Fibroblast of upper back skin (primary cell): ENCODE measurements around the gene NPAS3.

Experiments
- DNase-seq: peaks from one replicate; pipeline ENCODE4 v3.0.0-alpha.2; 2013

The NPAS3 gene

DNA sequence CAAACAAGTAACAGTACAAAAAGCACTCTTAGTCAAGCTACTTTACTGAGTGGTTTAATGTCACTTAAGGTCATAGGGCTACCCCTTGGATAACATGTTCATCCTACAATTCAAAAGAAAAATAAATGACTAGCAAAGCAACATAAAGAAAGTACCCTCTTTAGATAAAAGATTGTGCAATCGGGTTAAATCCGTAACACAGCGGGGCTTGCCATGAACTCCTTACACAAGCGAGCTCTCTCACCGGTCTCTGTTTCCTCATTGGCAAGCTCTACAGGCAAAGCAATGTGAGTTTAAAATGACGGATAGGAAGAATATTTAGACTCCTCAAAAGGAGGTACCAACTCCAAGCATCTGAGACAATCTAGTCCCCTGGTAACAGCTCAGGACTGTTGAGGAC, 871.6 kb downstream of the NPAS3 start:
- DNase-seq, result no peak

DNA sequence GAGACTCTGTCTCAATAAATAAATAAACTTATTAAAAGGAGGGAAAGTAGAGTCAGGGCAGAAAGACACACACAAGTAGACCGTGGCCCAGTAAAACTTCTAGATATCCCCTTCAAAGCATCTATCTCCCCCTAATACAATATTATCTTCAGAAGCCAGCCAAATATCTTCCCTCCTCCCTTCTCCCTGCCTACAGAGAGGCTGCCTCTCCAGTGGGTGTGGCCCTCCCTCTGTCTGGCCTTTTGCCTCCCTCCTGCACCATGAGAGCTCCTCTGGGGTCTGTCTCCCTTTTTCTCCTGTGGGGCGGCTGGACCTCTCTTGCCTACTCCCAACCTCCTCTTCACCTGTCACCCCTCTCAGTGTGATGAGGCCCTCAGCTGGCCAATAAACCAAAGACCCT, 873.0 kb downstream of the NPAS3 start:
- no peak for DNase-seq

DNA sequence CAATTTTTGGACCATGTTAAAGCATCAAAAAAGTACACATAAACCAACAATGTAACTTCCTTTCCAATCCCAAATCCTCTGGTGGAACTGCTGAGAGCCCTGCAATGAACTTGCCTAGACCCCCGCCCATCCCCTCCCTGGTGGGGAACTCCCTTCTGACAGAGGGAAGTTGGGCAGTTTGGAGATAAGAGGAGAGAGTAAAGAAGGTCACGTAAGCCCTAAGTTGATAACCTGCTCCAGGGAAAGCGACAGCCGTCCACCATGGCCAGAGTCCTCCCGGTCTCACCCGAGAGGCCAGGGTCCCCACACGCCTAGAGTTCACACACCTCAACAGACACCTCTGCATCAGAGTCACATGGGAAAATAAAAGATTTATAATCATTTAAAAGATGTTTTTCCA, 873.5 kb downstream of the NPAS3 start:
- no peak for DNase-seq

DNA sequence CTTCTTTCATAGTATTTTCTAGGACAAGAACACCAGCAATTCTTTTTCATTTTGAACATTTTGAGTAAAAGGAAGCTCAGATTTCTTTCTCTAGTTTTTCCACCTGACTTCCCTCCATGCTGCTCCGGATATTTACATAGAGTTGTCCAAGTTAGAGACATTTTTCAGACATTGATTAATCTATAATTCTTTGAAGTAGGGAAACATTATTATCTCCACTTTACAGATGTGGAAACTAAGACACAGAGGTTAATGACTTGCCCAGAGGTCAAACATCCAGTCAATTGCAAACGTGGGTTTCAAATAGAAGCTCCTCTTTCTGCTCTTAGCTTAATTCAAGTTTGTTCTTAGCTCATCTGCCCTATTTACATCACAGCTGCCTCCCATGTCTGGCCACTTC, 873.9 kb downstream of the NPAS3 start:
- DNase-seq, result no peak

DNA sequence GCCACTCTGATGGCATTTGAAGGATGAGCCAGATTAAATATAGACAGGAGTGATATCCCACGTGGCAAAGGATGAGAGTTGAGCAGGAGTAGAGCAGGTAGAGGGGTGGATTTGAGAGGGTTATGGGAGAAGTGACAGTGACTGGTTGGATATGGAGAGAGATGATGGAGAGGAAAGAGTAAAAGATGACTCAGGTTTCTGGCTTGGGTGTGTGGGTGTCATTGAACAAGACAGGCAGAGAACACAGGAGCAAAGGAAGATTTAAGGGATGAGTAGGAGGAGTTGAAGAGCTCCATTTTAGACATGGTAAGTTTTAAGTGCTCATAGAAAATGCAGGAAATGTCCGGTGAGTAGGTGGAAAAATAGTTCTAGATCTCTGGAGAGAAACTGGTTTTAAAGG, 875.3 kb downstream of the NPAS3 start:
- no peak for DNase-seq

DNA sequence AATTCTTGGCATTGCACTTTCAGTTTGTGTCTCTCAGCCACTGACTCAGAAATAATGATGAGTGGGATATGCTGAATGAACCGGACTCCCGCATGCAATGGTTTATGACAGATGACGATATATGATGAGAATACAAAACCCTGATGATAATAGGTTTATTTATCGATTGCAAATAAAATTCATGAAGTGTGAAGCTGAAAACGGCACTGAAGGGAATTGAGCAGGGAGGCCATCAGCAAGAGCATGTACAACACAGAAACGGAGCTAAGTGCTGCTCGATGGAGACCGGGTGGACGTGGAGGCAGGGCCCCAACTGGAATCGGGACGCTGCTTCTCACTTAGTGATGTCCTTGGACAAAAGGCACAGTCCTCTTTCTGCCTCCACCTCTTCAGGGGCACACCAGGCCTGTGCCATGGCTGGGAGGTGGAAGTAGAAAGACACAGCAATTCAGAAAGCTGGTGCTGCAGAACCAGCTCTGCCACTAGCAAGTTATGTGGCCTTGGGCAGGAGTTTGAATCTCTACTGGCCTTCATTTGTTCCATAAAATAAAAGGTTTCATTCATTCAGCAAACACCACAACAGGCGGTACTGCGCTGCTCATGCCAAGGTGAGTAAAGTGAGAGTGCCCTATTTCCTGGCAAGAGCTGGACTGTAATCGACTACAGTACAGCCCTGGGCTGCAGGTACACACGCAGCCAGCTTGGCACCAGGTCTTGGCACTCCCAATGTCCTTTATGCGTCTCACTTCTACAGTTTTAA, 895.2 kb downstream of the NPAS3 start:
- no peak for DNase-seq

DNA sequence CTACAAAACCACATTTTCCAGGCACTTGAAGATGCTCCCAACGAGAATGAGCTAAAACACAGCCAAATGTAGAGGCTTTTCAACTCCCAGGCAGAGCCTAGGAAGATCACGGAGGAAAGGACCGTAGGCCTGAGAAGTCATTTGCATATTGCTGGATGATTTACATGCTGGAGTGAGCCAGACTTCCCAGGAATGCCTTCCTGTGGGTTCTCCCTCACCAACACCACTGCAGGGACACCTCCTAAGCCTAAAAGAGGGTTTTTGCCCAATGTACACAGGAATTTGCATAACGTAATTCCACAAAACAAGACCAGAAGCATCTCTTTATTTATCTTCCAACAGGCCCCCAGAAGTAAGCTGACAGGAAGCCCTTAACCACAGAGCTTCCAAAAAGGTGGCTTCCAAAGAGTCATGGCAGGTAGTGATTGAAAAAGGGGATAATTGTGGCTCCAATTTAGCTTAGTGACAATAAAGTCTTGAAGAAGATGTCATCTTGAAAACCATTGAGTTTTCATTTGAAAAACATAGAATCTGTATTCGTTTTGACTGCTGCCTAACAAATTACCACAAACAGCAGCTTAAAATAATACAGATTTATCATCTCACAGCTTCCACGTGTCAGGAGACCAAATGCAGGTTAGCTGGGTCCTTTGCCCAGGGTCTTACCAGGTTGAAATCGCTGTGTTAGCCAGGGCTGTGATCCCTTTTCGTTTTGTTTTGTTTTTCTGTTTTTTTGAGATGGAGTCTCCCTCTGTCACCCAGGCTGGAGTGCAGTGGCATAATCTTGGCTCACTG, 896.0 kb downstream of the NPAS3 start:
- DNase-seq, result no peak

DNA sequence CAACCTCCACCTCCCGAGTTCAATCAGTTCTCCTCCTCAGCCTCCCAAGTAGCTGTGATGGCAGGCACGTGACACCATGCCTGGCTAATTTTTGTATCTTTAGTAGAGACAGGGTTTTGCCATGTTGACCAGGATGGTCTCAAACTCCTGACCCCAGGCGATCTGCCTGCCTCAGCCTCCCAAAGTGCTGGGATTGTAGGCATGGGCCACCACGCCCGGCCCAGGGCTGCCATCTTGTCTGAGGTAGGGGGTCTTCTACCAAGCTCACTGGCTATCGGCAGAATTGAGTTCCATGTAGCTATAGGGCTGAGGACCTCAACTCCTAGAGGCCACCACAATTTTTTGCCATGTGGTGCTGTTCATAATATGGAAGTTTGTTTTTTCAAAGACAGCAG, 896.6 kb downstream of the NPAS3 start:
- DNase-seq, result no peak

DNA sequence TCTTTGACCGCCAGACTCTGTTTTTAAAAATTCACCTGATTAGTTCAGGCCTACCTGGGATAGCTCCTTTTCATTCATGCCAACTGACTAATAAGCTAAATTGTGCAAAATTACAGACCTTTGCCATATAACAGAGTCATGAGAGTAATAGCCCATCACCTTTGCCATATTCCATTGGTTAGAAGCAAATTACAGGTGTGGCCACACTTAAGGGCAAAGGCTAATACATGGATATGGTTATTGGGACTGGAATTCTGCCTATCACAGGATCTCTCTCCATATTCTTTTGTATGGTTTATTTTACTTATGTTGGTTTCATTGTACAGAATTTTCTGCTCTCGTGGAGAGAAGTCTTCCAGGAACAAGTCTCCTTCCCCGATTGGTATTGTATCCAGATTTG, 897.0 kb downstream of the NPAS3 start:
- no peak for DNase-seq

DNA sequence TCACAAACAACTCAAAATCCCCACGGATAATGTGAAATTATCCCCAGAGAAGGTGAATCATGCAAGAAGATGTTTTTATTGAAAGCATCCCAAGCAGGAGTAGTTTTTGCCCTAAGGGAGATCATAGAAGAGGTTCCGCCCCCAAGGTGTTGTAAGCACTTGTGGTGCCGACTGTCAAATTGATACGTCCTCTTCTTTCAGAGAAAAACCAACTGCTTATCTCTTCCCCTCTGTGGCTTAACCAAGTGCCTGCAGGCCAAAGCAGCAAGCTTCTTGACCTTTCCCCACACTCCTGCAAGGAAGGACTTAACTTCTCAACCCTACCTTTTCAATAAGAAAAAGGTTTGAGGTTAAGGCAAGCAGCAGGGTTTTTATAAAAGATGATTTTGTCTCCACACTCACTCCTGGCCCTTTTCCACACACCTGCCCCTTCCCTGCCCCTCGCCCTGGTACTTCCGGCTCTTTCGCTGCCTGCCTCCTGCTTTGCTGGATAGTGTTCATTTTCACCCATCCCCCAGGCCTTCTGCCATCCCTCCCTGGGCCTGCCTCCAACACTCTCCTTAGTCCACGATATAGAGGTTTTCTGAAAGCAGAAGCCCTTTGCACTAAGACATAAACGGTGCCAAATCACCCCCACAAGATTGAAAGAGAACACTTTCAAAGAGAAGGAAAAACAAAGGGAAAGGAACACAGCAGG, 897.7 kb downstream of the NPAS3 start:
- no peak for DNase-seq

DNA sequence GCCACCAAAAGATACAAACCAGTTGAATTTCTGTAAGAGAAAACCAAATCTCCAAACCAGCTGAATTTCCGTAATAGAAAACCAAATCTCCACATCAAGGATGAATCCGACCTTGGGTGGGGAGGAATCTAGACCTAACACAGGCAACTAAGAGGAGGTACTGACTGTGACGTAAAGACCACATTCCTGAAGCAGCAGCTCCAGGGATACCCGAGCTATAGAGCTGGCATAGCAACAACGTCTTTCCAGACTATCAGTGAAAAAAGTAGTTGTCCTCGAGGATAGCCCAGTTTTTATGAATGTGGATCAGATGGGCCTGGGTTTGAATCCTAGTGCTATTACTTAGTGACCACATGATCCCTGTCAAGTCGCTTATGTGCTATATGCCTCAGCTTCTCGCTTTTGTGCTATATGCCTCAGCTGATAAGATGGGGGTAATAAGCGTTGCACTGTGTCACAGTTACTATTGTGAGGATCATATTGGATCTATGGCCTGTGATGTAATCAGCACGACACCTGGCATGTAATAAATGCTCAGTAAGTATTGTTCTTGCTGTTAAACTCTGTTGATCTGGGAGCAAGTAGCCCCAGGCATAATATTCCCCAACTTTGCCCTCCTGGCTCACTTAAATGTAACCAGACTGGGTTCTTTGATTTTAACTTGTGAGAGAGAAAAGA, 898.4 kb downstream of the NPAS3 start:
- no peak for DNase-seq

DNA sequence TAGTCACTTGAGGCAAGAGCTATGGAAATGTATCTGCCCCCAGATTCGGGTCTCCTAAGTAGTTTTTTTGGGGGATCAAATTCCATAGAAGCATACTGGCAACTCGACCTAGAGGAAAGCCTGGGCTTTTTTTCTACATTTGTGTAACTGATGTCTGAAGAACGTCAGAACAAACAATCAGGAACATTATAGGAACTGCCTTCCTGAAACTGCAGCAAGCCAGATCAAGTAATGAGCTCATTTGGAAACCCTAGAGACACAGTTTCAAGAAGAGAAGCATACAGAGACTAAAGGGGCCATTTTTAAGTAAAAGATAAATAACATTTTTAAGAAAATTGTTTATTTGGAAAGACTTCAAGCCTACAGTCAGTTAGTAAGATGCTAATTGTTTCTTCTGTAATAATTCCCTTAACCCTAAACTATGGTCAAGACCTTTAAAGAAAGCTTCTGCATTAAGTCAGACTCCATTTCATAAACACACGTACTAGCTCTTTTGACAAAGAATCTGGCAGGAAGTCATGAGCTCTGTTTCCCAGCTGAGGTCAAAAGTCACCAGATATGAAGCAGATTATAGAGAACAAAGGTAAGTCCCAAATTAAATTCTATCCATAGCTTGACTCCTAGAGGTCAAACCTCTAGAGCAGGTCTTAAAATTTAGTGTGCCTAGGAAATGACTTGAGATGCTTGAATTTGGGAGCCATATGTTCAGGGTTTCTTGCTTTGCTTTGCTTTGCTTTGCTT, 899.4 kb downstream of the NPAS3 start:
- DNase-seq, result no peak

DNA sequence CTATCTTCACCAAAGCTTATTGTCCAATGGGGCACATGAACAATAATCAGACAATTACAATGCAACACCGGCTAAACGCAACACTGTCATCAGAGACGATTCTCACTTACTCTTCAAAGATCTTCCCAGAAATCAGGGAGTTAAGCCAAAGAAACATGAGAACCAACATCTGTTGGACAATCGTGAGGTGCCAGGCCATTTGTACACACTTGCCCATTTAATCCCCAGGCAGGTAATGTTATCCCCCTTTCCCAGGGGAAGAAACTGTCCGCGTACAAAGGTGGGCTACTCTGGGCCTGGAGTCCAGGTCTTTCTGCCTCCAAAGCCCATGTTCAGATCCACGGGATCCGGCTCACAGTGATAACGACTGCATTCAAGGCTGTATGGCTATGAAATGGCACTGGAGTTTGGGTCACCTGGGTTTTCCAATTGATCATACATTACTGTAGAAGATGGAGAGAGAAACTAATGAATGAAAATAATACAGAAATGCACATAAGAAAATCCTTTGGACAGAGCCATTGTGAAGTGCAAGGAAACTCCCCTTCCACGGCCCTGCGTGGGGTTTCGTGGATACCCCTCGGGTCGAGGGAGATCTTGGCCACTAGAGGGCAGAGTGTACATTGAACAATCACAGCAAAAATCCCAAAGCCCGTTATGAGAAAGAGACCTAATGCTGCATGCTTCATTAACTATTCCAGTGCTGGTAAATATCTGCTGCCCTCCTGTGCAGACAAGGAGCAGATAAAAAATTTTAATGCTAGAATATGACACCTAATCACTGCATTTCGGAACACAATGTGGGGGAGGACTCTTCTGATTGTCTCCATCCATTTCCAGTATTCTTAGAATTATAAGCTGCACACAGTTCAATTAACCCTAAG, 900.8 kb downstream of the NPAS3 start:
- peak; percentile 39 for DNase-seq

DNA sequence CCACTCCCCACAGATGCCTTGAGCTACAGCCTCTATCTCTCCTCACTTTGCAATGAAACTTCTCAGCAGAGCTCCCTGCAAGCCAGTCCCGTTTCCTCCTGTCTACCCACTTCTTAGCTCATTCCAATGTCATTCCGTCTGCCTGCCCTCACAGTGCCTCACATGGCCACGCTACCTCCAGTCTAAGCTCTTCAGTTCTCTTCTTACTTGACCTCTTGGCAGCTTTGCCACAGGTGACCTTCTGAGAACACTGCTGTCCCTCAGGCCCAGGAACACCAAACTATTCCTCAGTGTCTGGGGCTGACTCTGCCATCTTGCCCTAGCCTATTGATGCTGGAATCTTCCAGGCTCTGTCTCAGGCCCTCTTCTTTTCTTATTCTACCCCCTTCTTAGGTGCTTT, 902.1 kb downstream of the NPAS3 start:
- no peak for DNase-seq

DNA sequence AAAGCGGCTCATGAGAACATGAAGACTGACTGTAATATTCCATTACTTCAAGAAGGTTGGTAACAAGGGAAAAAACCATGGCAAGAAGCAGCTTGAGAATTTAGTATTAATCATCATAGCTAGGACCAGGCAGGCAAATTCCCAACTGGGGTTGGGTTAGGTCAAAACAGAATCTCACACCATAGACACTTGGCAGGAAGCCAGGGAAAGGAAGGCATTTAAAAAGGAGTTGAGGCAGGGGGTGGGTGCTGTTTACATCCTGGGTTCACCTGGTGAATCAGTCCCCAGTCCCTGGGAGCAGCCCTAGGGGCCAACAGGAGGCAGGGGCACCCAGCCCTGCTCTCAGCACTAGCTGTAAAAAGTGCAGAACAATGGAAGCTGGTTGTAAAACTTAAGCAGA, 903.6 kb downstream of the NPAS3 start:
- DNase-seq, result peak; percentile 7

DNA sequence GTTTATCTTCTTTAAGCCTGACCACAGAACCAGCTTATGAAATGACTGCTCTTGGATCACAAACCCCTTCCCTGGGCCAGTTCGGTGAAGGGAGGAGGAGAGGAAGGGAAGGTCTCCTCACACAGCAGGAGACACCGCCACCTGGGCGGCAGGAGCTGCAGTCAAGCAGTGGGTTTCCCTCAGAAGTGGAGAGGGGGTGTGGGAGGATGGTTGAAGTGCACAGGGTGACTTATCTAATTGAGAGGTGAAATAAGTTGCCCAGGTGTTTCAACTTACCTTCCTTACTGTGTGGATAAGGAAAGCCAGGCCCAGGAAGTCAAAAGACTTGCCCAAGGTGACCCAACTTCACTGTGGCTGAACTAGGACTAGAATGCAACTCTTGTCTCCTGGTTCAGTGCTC, 905.4 kb downstream of the NPAS3 start:
- no peak for DNase-seq

DNA sequence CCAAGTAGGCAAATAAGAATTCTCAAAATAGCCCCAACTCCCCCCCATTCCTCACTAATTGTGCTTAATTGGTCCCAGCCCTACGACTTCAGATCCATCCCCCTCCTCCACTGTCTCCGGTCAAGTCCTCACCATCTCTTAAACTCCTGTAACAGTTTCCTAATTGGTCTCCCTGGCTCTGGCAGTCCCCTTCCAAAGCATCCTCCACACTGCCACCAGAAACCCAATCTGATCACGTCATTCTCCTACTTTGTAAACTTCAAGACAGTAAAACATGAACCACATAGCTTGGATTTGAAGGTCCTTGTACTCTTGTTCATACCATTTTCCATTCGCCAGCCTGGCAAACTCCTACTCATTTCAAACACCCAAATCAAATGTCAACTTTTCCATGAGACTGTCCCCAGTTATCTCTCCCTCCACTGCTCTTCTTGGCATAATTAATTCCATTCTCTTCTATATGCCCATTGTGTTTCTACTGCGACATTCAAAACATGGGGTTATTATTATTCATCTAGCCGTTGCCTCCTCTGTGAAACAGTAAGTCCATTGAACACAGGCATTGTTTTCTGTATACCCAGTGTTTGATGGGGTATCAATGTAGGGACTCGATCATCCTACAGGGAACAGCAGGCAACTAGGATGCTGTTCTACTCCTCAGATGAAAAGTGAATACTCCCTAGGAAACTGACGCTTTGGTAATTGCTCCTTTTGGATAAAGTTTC, 907.6 kb downstream of the NPAS3 start:
- DNase-seq, result no peak

DNA sequence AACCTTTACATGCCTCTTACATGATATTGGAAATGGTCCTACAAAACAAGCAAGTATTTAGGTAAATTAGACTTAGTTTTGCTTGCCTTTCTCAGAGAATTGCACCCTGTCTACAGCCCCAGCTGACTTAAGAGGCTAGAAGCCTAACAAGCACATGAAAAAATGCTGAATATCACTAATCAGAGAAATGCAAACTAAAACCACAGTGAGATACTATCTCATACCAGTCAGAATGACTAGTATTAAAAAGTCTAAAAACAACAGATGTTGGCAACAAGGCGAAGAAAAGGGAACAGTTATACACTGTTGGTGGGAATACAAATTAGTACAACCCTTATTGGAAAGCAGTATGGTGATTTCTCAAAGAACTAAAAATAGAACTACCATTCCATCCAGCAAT, 908.4 kb downstream of the NPAS3 start:
- no peak for DNase-seq

DNA sequence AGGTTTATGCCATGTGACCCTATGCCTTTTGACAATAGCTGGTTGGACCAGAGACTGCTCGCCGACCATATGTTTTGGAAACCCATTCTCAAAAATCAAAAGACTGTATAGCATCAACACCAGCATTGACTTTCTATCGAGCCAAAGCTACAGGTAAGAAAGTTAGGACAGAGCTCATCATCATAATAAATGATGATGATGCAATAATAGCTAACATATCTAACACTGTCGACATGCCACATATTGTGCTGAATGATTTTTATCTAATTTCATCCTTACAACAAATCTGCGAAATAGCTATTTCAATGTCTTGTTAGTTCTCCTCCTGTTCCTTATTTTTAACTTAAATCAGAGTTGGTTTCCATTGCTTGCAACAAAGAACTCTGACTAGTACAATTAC, 909.3 kb downstream of the NPAS3 start:
- DNase-seq, result no peak

DNA sequence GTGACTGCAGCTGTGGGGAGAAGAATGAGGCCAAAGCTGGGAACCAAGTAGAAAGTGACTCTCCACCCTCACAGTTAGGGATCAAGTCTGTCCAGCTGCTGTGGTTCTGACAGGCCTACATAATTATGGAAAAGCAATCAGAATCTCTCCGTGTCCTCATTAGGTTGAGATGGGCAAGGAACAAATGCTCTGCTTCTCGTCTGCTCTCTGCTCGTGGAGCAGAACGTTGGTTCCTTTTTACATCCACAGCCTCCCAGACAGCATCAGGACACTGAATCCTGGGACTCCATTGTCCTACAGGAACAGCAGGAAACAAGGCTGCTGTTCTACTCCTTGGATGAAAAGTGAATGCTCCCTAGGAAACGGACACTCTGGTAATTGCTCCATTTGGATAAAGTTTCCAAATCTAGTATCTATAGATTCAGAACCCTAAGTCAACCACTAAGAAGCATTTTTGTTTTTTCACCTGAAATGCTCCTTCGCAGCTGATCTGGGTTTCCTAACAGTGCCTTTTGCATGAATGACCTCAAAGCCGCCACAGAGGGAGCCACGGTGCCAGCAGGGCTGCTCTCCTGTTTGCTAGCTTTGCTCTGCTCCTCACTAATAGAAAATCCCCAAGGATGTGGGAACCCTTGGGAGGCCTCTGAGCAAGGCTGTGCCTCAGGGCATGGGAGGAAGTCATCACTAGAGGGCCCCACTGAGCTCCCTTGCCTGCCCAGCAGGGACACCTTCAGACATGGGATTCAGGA, 910.2 kb downstream of the NPAS3 start:
- peak; percentile 44 for DNase-seq
